Measurements from ENCODE around the gene MTARC1.

The MTARC1 gene

GRCh38 chr1:220786337-220787068 is at the start of gene MTARC1:
MTARC1 (plus strand) TSS chr1:220786913; CDS start chr1:220786945, 32 bp downstream.
- DNase-seq (ENCODE audit: low read depth, low spot score) = no peak

DNA sequence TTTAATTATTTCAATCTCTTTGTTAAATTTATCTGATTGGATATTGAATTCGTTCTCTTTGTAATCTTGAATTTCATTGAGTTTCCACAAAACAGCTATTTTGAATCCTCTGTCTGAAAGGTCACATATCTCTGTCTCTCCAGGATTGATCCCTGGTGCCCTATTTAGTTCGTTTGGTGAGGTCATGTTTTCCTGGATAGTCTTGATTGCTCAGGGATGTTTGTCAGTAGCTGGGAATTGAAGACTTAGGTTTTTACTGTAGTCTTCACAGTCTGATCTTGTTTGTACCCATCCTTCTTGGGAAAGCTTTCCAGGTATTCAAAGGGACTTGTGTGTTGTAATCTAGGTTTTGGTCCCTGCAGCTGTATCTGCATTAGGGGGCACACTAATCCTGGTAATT is 45.4 kb upstream of the MTARC1 start:
- no peak for DNase-seq (ENCODE audit: low read depth, low spot score)

- no peak for DNase-seq (ENCODE audit: low read depth, low spot score)
Observed at GRCh38 chr1:220741825-220742224, 44.9 kb upstream of the MTARC1 start.

DNA sequence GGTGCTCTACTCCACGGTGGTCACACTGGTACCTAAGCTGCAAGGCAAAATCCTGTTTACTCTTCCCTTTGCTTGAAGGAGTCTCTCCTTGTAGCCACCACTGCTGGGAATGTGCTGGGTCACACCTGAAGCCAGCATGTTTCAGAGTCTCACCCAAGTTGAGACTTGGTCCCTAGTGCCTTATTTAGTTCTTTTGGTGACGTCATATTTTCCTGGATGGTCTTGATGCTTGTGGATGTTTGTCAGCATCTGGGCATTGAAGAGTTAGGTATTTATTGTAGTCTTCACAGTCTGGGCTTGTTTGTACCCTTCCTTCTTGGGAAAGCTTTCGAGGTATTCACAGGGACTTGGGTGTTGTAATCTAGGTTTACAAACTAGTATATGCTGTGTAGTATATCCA is 44.2 kb upstream of the MTARC1 start:
- DNase-seq (ENCODE audit: low read depth, low spot score) = no peak

DNA sequence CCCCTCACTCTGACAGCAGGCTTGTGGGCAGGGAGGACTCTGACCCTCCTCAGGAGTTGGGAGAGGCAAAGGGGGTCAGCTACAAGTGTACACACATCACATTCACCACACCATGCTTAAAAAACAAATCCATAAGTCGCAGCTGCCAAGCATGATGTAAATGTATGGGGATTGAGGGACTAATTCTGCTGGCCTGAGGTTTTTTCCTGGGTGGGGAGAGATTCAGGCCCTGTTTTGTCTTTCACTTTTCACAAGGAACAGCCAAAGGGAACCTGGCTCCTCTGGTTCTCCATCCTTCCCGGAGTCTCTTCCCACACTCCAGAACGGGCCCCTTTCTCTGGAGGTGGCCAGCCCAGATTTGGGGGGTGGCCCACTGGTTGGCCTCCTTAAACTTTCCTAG is 39.9 kb upstream of the MTARC1 start:
- DNase-seq (ENCODE audit: low read depth, low spot score) = no peak

GRCh38 chr1:220747437-220748088 is 39.1 kb upstream of the MTARC1 start:
- DNase-seq (ENCODE audit: low read depth, low spot score) = no peak

- peak; percentile 21 for DNase-seq (ENCODE audit: low read depth, low spot score)
Observed at GRCh38 chr1:220748089-220748934, 38.4 kb upstream of the MTARC1 start, which contains the start of gene MTARC2. MTARC2 (plus strand) TSS chr1:220748322; CDS start chr1:220748532, 210 bp downstream.

DNA sequence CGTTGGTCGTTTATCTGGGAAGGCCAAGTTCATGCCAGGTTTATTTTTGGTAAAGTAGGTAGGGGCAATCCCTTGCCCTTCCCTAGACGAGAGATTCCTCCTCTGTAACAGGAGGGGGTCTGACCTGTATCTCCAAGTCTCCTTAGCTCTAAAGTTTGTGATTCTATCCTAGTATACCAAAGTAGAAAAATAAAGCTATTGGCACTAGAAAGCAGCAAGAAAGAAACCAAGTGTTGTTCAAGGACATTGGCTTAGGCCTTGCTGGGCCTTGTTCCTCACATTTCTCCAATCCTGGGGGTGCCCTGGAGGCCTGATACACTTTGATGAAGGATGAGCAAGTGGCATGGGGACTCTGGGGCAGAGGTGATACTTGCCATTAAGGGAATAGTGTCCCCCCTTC is 37.8 kb upstream of the MTARC1 start:
- DNase-seq (ENCODE audit: low read depth, low spot score) = no peak

- no peak for DNase-seq (ENCODE audit: low read depth, low spot score)
Observed at GRCh38 chr1:220750131-220750515, 36.6 kb upstream of the MTARC1 start.

- DNase-seq (ENCODE audit: low read depth, low spot score) = no peak
Observed at GRCh38 chr1:220751111-220751510, 35.6 kb upstream of the MTARC1 start.

DNA sequence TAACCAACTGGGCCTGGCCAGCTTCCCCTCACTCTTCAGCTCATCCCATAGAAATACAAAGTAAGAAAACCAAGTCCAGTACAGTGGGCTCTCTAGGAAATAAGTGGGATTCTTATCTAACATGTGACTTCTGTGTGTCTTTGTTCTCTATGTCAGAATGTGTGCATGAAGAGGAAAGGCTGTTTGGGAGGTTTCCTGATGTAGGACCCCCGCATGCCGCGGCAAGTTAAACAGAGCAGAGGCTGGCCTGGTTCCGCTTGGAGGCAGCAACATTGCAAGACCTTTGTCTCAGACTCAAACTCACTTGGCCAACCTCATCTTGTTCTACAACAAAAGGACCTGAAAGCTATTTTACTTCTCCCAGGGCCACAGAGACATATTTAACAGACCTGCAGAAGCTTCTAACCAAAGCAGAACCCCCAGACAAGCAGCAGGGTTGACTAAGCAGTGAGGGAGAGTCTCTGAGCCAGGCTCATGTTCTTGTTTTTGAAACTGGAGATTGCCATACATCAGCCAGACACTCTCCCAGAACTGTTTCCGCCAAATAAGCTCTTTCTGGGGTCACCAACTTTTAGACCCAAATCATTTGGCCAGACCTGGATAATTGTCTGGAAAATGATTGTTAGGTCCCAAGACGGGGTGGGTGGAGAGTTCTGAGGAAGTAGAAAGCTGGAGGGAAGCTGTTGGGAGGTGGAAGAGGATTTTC is 32.3 kb upstream of the MTARC1 start:
- DNase-seq (ENCODE audit: low read depth, low spot score) = no peak

DNA sequence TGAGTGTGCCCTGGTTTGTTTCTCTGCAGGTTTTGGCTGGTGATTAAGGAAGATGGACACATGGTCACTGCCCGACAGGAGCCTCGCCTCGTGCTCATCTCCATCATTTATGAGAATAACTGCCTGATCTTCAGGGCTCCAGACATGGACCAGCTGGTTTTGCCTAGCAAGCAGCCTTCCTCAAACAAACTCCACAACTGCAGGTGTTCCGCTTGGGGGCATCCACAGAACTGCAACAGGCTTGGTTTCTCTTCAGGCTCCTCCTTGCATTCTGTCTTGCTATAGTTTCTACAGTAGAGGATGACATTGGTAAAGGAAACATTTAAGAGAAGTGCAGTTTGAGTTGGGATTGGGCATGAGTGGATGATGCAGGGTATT is 31.8 kb upstream of the MTARC1 start:
- no peak for DNase-seq (ENCODE audit: low read depth, low spot score)

- no peak for DNase-seq (ENCODE audit: low read depth, low spot score)
Observed at GRCh38 chr1:220755309-220755708, 31.4 kb upstream of the MTARC1 start.

DNA sequence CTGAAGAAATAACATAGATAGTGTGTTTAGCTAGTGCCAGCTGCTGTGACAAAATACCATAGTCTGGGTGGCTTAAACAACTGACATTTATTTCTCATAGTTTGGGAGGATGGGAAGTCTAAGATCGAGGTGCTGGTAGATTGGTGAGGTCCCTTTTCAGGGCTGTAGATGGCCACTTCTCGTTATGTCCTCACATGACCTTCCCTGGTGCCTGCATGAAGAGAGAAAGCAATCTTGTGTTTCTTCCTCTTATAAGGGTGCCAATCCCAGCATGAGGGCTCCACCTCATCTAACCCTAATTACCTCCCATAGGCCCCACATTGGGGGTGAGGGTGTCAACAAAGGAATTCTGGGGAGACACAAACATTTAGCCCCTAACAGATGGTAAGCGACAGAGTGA is 29.3 kb upstream of the MTARC1 start:
- DNase-seq (ENCODE audit: low read depth, low spot score) = no peak

DNA sequence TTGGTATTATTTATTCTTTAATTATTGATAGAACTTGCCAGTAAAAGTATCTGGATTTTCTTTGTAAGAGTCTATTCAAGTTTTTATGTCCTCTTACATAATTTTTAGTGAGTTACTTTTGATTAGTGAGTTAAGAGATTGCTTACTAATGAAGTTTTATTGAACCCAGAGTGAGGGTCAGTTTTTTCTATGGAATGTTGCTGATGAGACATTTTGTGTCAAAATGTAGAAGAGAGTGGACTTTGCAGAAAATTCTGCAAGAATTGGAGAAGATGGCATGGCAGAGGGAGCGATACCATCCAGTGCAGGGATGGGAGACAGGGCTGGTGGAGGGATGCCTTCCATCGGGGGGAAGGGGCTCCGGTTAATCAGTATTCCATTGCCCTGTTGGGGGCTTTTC is 27.6 kb upstream of the MTARC1 start:
- DNase-seq (ENCODE audit: low read depth, low spot score) = no peak

DNA sequence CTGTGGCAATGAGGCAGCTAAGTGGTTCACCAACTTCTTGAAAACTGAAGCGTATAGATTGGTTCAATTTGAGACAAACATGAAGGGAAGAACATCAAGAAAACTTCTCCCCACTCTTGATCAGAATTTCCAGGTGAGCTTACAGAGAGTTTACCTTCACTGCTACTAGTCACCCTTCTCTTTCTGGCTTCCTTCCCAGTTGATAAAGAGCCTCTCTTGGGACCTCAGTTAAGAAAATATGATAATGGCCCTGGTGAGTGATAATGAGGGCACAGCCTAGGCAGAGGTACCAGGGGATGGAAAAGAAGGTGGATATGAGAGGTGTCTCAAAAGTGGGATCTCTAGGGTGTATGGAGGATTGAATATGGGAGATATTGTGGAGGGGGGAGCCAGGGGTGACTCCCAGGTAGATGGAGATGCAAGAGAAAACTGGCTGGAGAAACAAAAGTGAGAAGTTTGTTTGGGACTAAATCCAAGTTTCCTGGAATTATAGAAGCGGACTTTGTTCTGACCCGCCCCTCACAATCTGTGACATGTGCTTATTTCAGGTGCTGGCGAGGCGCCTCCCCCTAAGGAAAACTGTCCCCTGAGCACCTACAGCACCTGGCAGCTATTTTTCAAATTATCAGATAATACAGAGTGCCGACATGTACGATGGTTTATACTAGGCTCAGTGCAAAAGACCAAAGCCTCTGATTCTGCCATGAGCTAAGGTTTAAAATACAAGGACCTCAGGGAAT is 24.9 kb upstream of the MTARC1 start:
- DNase-seq (ENCODE audit: low read depth, low spot score) = no peak

DNA sequence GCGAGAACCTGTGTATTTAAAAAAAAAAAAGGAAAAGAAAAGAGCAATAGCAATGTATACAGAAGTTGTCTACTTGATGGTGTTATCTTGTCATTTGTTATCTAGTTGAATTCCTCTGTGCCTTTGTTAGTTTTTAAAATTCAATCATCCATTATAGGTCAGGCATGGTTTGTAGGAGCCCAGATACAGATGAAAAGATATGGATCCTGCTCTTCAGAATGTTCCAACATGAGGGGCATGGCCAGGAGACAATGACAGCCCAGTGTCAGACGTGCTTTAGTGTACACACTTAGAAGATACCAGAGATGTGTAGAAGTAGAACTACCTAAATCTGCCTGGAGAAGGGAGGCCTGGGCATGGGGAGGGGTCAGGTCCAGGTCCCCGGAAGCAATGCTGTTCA is 22.0 kb upstream of the MTARC1 start:
- no peak for DNase-seq (ENCODE audit: low read depth, low spot score)

DNA sequence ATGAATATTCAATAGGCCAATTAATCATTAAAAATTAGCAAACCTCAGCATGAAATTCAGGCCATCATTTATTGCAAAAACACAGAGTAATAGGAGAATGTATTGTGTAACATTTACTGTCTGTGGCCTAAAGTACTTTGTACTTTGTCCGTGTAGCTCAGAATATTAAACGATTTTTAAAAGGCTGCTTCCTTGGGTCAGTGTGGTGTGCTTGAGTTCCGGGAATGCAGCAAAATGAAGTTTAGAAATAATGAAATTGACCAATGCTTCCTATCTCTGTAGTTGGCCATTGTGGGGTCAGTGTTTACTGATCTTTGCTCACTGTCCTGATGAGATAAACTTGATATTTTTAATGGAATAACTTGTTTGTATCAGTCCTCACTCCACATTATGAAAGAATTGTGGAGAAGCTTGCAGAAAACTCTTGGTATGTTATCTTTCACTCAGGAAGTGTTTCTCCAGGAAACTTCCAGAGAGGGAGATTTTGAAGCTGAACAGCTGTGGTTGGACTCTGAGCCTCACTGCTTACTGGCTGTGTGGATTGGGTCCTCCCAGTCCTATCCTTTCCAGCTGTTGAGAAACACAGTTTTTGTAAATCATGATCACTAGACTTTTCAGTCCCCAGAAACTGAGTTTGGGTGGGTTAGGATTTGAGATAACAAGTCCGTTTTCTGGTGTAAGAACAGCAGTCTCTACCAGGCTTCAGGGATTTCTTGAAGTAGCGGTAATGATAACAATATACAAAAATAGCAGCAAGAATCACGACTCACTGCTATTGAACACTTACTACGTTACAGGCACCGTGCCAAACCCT is 19.2 kb upstream of the MTARC1 start:
- DNase-seq (ENCODE audit: low read depth, low spot score) = no peak

DNA sequence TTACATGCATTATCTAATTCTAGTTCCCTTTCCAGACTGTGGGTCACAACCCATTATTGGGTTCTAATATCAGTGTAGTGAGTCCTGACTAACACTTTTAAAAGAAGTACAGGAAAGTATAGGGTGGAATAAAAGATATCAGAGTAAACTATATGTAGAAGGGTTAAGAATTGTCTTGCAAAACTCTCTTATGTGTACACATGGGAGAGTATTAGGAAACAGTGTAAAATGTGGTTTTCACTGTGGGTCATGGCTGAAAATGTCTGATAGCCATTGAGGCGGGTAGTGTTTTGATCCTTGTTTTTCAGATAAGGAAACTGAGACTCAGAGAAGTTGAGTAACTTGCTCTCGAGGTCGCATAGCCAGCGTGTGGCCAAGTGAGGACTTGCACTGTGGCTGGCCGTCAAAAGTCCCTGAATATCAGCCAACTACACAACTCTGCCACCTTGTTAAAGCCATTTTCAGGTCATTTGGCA is 18.5 kb upstream of the MTARC1 start:
- no peak for DNase-seq (ENCODE audit: low read depth, low spot score)

DNA sequence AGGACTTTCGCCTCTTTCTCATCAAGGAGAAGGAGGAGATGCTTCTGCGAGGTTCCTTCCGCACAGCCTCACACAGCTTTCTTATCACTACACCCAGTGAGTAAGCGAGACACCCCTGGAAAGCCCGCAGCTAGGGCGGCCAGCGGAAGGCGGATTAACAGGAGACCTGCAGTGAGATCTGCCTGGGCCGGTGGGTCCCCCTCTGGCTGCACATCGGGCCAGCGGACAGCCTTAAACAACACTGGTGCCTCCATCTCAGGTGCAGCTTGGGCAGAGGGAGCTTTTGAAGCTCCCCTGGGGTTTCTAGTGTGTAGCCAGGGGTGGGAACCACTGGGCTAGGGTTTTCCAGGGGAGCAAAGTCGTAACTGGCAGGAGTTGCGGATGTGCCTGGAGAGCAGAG is 17.5 kb upstream of the MTARC1 start:
- DNase-seq (ENCODE audit: low read depth, low spot score) = no peak
